HG03565 (cell line): Measurements from ENCODE around the gene PTPRD.

ENCODE experiments used
- ATAC-seq: cut with Tn5 transposase; IDR thresholded peaks from one replicate; pipeline ENCODE4 v1.9.1; 2021; ENCODE audit warnings: mild to moderate bottlenecking, moderate library complexity; ENCODE audit not compliant: unreplicated experiment

PTPRD gene

DNA sequence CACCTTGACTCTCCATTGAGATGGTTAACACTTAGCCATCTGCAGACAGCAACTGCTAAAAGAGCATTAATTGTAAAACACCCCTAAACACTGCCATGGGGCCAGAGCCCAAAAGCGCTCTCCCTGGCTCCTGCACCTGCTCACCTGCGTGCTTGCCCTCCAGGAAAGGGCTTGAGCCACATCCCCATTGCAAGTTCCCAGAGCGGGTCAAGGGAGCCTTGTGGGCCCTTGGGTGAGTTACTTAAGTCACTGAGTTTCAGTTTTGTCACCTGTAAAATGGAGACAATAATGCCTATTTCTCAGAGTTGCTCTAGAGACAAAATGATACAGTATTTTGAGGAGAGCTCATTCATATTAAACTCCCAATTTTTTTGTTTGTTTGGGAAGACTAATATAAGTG, 967.8 kb downstream of the PTPRD start:
- ATAC-seq: no peak

DNA sequence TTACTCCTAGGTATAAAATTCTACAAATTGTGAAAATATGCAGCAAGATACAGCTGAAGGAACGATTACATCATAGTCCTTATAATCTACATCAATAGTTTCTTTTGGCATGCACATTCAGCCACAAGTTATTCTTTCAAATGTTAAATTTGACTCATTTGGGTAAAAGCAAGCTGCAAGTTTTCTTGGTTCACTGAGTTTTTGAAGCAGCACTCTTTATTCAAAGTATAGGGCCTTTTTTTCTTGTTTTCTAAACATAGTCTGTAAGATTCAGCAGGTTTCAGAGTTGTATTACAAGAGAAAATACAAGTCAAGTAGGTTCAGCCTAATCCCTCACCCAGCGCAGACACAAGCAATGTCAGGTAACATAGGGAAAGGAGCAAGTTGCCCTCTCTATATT, 981.5 kb downstream of the PTPRD start:
- peak; percentile 72 for ATAC-seq

DNA sequence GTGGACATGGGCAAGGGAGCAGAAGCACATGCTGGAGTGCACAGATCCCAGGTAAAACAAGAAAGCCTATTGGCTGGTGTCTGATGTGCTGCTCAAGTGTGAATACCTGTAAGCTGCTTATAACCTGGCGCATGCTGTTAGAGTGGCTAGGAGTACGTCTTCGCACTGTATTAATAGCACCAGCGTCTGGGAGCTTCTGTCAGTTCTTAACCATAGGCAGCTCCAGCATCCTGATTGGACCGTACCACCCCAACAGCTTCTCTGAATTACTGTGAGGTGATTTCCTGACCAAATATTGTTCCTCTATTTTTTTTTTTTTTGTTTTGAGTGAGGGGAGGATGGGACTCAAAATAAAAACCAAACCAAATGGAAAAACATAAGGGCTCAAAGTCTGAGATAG, 987.6 kb downstream of the PTPRD start:
- ATAC-seq: no peak

DNA sequence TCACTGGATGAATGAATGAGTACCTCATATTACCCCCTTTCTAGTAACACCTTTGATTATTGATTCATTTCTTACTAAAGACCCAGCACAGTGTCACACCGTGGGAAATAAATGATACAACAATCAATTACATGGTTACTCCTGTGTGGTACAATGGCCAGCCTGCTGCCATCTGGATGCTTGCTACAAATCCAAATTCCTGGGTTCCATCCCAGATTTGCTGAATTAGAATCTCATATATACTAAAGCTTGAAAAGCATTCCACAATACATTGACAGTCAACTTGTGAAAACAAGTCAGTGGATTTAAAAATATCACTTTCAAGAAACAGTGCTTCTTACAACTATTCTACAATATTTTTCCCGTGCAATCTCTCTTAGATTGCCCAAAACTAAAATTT, 989.3 kb downstream of the PTPRD start:
- ATAC-seq: no peak

DNA sequence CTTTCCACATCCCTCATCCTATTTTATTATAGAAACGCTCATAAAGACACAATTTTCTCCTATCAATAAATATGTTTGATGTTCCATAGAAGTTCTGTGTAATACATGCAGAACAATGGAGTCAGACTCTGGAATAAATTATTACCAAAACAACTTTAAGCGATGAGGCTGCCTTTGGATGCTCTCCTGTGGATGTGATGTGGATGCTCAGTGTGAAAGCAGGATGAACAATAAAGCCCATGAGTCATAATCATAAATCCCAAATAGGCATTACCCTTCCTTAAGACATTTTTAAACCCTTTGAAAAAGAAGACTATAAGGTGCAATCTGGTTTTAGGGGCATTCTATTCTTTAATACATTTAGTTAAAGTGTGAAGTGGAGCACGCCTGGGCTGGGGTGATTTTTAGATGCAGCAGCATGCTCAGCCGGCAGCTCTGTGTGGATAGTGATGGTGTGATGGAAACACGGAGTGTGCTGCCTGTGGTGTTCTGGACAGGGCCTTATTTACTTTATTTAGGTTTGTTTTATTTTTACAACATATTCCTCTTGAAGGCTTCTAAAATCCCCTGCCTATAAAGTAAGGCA, 991.4 kb downstream of the PTPRD start:
- no peak for ATAC-seq

DNA sequence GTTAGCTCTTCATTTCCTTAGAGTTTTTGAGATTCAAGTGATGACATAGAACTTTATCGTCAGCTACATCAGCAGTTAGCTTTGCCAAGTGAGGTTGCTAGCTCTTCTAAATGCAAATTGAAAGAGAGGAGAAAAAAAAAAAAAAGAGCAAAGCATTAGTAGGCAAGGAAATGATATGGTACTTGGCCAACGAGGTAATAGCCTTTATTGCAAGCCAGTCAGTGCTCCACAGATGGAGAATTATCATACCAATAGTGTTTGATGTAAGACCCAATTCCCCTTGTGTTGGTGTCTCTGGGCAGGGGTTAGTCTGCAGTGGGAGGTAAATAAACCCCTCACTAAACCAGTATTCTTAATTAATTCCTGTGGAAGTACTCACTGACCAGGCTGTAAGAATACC, 992.1 kb downstream of the PTPRD start:
- no peak for ATAC-seq

DNA sequence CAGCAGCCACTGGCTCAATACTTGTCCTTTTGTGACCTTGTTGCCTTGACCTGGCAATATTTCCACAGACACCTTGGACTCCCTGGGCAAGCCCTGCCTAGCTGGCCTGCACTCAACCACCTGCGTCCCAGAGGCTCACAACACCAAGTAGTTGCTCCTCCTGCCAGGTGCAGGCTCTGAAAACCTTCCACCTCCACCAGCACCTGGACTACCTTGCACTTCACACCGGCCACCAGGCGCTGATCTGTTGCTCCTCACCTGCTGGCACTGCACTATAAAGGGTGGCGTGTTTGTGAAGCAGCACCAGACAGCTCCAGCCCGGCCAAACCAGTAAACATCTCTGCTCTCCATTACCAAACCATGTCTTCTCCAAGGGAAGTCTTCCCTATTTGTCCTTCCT, 997.7 kb downstream of the PTPRD start:
- ATAC-seq: no peak

DNA sequence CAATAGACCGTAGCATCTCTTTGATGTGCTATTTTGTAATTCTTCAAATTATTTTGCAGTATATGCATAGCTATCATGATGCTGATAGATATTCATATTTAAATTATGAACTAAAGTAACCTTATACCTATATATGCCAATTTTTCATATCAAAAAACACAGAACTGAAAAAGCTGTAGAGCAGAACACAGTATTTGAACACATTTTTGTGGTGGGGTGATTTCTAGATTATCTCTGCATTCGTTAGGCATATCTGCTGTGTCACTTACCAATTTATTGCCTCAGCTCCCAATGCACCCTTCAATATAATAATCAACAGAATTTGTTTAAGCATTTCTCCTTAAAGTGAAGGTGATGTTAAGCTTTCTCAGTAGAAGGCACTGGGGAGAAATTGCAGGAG, 998.2 kb downstream of the PTPRD start:
- no peak for ATAC-seq

DNA sequence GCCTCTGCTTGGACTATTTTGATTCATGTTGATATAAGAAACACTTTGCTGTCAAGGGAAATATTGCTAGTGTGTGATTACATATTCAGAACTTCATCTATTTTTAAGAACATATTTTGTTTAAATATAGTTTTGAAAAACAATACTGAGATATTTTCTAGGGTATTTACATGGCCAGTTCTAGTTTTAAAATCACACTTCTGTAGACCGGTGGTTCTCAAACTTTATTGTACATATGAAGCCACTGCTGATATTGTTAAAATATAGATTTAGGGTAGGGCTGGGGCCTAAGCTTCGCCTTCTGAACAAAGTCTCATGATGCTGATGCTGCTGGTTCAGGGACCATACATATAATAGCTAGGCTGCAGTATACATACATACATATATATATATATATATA, 1000.0 kb downstream of the PTPRD start:
- peak; percentile 38 for ATAC-seq

DNA sequence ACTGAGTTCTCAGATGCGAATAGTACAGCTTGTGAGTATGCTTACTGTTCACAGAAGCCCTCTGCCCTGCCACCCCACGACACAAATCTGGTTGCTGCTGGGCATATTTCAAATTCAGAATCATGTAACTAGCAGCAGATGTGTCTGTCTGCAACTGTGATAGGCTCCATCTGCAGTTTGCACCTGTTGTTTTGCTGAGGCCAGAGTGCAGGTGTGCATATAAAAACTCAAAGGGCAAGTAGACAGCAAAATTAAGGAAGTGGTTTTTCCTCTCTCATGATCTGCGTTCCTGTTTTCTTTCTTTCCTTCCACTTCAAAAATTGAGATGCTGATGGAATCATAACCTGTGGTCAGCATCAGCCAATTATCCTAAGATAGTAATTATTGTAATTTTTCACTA, 1000.5 kb downstream of the PTPRD start:
- peak; percentile 47 for ATAC-seq

DNA sequence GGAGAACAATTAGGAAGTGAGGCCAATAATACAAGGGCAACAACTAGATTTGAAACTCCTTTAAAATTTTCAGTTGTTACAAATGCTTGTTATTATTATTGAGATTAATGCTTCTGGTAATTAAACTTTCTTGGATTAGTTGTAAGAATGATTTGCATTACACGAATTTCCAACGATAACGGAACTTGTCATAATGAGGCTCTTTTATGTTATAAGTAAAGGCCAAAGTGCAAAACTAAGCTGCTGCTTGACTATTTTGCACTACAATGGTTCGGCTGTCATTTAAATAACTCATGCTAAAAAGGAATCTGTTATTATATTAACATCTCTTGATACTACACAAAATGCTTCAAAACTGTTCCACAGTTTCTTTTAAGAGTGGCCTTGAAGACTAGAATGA, 1007.1 kb downstream of the PTPRD start:
- no peak for ATAC-seq

DNA sequence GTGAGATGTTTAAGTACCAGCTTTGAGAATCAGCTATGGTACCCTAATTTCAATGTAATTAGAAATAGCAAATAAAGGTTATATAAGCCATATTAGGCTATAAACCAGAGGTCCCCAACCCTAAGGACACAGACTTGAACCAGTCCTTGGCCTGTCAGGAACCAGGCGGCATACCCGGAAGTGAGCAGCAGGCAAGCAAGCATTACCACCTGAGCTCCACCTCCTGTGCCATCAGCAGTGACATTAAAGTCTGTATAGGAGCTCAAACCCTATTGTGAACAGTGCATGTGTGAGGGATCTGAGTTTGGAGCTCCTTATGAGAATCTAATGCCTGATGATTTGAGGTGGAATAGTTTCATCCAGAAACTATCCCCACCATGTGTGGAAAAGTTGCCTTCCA, 1009.5 kb downstream of the PTPRD start:
- ATAC-seq: no peak

DNA sequence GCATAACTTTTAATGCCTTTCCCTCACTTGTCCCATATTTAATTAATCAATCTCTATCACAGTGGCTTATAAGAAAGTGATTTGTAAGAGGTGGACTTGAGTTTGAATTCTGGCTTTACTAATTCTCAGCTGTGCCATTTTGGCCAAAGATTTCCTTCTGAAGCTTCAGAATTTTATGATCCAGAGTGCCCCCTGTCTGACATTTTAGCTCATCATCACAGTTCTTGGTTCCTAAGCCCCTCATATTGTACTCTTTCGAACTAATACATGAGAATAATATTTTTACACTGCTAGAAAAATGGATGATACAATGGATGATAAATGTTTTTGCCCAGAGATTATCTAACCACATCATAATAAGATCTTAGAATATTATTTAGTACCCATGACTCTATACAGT, 1014.1 kb downstream of the PTPRD start:
- no peak for ATAC-seq

DNA sequence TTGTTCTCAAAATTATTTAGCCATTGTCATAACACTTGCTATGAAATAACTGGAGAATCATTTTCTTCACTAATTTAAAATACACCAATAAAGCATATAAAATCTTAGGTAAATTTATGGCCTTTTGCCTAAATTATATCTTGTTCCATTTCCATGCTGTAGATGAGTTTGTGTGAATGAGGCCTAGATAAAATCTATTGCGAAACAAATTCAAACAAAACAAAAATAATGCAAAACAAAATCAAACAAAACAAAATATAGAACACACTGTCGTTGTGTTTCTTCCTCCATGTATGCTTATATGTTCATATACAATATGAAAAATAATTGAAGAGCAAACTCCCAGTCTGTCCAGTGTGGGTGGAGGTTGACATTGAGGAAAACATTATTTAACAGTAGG, 1020.7 kb downstream of the PTPRD start:
- no peak for ATAC-seq

DNA sequence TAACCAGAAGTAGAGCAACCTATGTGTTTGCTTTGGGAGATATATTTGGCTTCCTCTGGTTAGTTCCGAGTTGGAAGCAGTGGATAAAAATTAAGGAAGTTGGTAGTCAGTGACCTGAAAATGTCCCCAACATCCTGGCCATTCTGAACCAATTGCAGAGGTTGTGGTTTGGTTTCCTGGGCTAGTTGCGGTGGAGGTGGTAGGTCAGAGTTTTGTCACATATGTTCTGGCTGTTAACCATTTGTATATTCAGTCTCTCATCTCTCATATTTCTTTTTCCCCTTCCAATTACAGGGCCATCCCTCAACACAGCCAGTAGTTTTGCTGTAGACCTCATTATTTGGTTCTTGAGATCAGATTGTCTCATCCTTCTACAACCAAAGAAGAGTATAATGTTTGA, 1026.9 kb downstream of the PTPRD start:
- ATAC-seq: peak; percentile 62

DNA sequence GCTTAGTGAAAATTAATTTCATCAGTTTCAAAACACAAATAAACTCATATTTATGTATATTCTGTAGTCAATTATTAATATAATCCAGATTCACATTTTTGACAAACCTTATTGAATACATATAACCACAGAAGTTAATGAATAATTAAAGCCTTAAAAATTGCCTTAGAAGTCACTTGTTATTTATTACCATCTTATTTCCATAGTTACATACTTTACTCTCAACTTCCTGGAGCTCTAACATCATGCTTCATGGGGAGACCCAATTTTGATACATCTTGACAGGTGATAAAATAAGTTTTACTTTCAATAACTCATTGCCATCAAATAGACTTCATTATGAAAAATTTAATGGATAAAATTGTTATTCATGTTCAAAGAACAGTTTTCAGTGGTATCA, 1038.7 kb downstream of the PTPRD start:
- no peak for ATAC-seq

DNA sequence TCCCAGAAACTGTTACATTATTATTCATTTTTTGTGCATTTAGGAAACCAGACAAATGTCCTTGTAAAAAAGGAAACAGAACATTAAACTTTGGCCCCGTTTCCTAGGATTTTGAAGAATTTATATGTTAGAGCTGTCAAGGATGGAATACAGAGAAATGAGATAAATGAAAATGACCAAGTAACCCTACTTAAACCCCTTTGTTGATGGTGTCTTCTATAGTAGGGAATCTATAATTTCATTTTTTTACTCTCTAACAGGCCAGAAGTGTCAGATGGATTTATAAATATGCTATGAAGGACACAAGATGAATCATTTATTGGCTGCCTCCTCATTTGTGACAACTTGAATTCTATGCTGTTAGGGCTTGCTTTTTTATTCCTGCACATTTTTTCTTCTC, 1047.1 kb downstream of the PTPRD start:
- ATAC-seq: no peak

DNA sequence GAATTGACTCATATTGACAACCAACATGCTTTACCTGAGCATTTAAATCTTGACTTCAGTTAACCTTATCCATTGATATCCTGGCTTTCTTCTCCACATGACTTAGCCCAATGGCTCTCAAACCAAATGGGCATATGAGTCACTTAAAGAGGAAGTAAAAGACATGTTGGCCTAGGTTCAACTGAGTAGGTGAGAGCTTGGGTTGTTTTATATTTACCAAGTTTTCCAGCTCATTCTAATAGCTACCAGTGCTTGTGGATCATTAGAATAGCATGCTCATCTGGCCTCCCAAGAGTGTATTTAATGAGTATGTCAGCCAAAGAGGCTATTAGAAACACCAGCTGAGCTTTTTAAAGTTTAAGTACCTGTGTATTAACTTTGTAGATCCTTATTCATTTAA, 1049.0 kb downstream of the PTPRD start:
- ATAC-seq: no peak

DNA sequence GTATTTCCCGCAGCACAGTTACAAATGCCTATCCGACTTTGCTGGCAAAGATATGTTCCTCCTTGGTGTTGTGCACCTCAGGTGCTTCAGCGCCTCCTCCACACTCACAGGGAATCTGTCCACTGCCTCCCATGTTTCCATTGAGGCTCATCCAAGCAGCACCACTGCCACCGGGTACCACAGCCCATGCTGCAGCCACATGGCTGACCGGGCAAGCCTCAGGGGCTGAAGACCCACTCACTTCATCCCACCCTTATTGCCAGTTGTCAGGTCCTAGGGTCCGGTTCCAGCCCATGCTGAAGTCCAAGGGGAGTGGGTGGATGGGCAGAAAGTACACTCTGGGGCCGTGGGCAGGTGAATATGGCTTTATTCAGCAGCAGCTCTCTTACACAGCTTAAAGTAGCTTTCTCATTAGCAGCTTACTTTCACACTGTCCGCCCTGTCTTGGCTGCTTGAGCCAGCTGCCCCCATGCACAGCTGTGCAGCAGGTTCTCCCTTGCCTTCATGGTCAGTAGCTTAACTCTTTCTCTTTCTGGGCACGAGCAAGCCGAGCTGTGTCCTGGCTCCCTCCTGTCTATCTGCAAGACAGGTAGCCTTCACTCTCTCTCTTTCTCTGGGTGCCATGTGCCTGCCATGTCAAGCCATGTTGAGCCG, 1052.3 kb downstream of the PTPRD start:
- no peak for ATAC-seq

DNA sequence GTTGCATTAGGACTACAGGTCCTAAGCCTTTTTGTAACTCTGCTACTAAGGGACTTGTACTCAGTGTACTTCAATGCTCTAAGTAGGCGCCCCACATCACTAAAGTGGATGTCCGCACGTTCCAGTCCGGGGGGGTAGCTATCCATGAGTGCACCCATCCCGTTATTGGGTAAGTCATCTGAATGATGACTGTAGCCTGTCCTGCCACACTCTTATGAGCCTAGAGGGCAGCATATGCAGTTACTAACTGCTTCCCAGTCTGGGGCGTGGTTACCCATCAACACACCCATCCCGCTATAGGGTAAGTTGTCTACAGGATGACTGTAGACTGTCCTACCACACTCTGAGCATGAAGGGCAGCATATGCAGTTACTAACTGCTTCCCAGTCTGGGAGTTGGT, 1053.9 kb downstream of the PTPRD start:
- no peak for ATAC-seq

DNA sequence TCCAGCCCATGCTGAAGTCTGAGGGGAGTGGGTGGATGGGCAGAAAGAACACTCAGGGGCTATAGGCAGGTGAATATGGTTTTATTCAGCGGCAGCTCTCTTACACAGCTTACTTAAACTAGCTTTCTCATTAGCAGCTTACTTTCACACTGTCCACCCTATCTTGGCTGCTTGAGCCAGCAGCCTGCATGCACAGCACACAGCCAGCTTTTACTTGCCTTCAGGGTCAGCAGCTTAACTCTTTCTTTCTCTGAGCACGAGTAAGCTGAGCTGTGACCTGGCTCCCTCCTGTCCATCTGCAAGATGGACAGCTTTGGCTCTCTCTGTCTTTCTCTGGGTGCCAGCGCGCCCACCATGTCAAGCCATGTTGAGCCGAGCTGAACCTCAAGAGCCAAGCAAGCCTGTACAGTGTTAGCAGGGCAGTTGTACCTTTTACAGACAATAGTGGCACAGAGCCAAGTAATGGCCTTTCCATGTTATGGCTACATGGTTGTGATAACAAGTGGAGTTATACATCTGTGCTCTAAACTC, 1054.9 kb downstream of the PTPRD start:
- ATAC-seq: no peak

DNA sequence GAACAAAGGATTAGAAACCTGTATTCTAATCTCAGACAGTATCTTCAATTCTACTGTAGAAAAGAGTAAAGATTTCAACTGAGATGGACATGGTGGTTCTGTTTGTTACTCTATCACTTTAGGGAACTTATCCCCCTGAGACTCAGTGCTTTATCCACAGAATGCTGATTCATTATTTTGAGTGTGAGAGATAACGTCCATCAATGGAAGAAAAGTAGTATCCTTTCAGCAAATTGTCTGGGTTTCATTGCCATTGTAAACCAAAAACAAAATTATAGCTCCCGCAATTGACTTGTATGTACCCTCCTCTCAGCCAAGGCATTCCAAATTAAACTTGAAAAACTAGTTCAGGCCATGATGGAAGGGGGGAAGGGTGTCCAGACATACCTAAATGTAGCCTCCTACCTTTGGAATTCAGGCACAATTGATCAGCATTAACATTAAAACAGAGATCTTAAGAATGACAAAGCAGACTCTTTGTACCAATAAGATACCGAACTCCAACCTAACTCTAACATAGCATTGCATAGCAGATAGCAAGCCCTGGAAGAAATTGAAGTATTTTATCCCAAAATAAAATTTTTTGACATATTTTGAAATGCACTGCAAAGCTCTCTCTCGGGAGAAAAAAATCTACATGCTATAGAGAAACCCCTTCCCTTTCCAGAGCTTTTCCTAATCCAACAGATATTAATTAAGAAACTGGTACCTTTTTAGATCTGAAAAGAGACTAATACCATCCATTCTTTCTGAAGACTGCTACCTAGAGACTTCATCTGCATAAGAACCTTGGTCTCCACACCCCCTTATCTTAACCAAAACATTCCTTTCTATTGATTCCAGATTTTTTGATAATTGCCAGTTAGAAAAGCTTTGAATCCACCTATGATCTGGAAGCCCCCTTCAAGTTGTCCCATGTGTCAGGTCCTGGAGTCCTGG, 1055.7 kb downstream of the PTPRD start:
- no peak for ATAC-seq
